ENCODE data around the gene SCAMP1. TPM values are rescaled to one million over a fixed set of nuclear protein-coding genes. Genes with fewer than 3 reads are reported as not detected.

Gene SCAMP1
- total and polyA plus RNA-seq, 2 of the 8 experiments (the other 6 are each of a cell fraction or from before 2014, with no cell fraction given), result 18.6 to 55.9 TPM

DNA sequence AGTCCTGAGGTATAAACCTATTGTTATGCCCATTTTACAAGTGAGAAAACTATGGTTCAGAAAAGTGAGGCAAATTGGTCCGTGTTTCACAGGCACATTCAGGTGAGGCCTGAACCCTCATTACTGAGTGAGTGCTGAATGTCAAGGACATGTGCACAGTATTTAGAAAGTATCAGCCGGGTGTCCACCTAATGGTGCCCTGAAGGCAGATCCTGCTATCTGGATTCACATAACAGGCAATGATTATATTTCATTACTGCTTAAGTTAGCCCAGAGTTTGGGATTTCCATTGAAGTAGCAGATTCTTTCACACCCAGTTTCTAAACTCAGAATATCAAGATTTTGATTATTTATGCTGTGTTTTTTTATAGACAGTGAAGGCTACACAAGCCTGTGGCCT, 145.4 kb downstream of the SCAMP1 start:
- Histone ChIP-seq H4K8ac (ENCODE audit: extremely low read depth, insufficient read depth, low read length) (no peak overlapping the region), H3K4ac (replicated peaks; ENCODE audit: insufficient read length, low read depth, low read length) (no peak overlapping the region), H2AFZ (ENCODE audit: low read length) (no peak overlapping the region), H2BK20ac (ENCODE audit: low read length) (no peak overlapping the region), H4K20me1 (replicated peaks in 1 of 2; ENCODE audit: control insufficient read depth in 1 of 2, insufficient read depth in 2 of 2, low read length in 2 of 2) (no peaks in the 10 kb centered on the region), H3K4me1 (replicated peaks in 1 of 4; ENCODE audit: control insufficient read depth in 3 of 4, insufficient read depth in 4 of 4, low read length in 3 of 4) (peaks cover 5 to 19% (median 11%) of the 10 kb centered on the region in 4 experiments), H3K14ac (ENCODE audit: insufficient read length) (no peak overlapping the region), H3K27ac (ENCODE audit: low read depth, low read length) (no peak overlapping the region), H3K23me2 (ENCODE audit: low read depth, low read length) (peaks cover 3% of the 10 kb centered on the region), H3K79me1 (ENCODE audit: low read depth, low read length) (no peaks in the 10 kb centered on the region; the same call in none of the 2 replicates), H2BK120ac (replicated peaks; ENCODE audit: low read depth, low read length) (no peak overlapping the region), H4K91ac (replicated peaks; ENCODE audit: insufficient read length, low read length) (no peak overlapping the region), H3K9me3 (ENCODE audit: insufficient read depth in 2 of 2, low read depth in 1 of 2, low read length in 1 of 2) (no peaks in the 10 kb centered on the region), H3K4me2 (ENCODE audit: insufficient read depth in 1 of 2, low read depth in 2 of 2, low read length in 2 of 2) (no peak overlapping the region), H4K5ac (ENCODE audit: insufficient read length, low read depth, low read length) (no peak overlapping the region), H3K18ac (ENCODE audit: extremely low read depth, low read length) (no peak overlapping the region), H3K4me3 (ENCODE audit: extremely low read depth in 1 of 4, insufficient read depth in 2 of 4, low read depth in 3 of 4, low read length in 4 of 4) (no peak overlapping the region), H3K9ac (replicated peaks in 1 of 4; ENCODE audit: extremely low read depth in 1 of 4, low read depth in 3 of 4, low read length in 3 of 4) (no peak overlapping the region), H3K36me3 (ENCODE audit: control insufficient read depth in 2 of 4, insufficient read depth in 4 of 4, low read length in 3 of 4) (no peaks in the 10 kb centered on the region; a peak in 1 of 8 replicates), H2BK12ac (ENCODE audit: low read depth, low read length) (no peak overlapping the region), H2BK5ac (ENCODE audit: low read depth, low read length) (no peak overlapping the region), H3K27me3 (replicated peaks in 1 of 4; ENCODE audit: control insufficient read depth in 3 of 4, extremely low read depth in 1 of 4, insufficient read depth in 3 of 4, low read length in 3 of 4) (no peaks in the 10 kb centered on the region), H2BK15ac (ENCODE audit: low read length) (no peak overlapping the region), H3K23ac (ENCODE audit: insufficient read length) (no peak overlapping the region), H3K79me2 (ENCODE audit: control insufficient read depth in 1 of 2, insufficient read depth in 2 of 2, low read length in 2 of 2) (peaks cover 0 to 35% of the 10 kb centered on the region in 2 experiments; a peak in 2 of 4 replicates), H2AK5ac (ENCODE audit: low read depth, low read length) (no peak overlapping the region), H3K56ac (replicated peaks; ENCODE audit: insufficient read length, low read depth, low read length) (no peak overlapping the region)
- ChIA-PET POLR2A (ENCODE audit: partially characterized antibody) (interaction anchor here (0.6 to 1.4 kb wide), 3 partner anchors 10 to 1362 kb away, joined by 3 to 7 read pairs (median 4); no protein-coding TSS in a partner anchor), CTCF (ENCODE audit: partially characterized antibody) (interaction anchor here (0.9 to 1.8 kb wide), 4 partner anchors 10 to 38 kb away, joined by 4 to 10 read pairs (median 6); no protein-coding TSS in a partner anchor)
- FAIRE-seq, result no peak
- TF ChIP-seq TEAD4 (IDR thresholded peaks at IDR 0.05; ENCODE audit: low read depth, low read length), result no peak
- no peak for TF ChIP-seq CEBPB (IDR thresholded peaks at IDR 0.05; ENCODE audit: low read depth, low read length)
- no peak for TF ChIP-seq JUN (IDR thresholded peaks at IDR 0.05; ENCODE audit: low read depth, low read length)
- TF ChIP-seq POLR2A (IDR thresholded peaks at IDR 0.05; ENCODE audit: control extremely low read depth in 1 of 2, low read depth in 2 of 2, low read length in 2 of 2), result no peak
- TF ChIP-seq EZH2 (IDR thresholded peaks at IDR 0.05; ENCODE audit: low read depth, low read length, severe bottlenecking), result no peak
- TF ChIP-seq TAF1 (IDR thresholded peaks at IDR 0.05; ENCODE audit: low read depth, low read length), result no peak
- DNase-seq (ENCODE audit: low read depth in 1 of 2, low spot score in 2 of 2), result no peak
- 83% methylated on average over 2 of the region's 2 CpGs; no CpG with 5 or more reads in 1 of the 2 experiments for WGBS, 2 experiments (ENCODE audit: extremely low coverage in 1 of 2, insufficient coverage in 1 of 2, insufficient read length in 1 of 2, insufficient replicate concordance in 2 of 2, low coverage in 1 of 2, low lambda C conversion rate in 2 of 2, missing lambda C conversion rate in 1 of 2)
